Stimulated activated effector memory CD8-positive, alpha-beta T cell treated with anti-CD3 and anti-CD28 coated beads, Interleukin-12 subunit alpha, Interleukin-12 subunit beta, amount 100 ng/mL, for 72 hours (primary cell): Measurements from ENCODE around the gene AQP4.

Experiments used
- ATAC-seq: fragments of 150-1000 bp; cut with Tn5 transposase; 2 replicates; pipeline ENCODE4 v1.10.0; 2021
- DNase-seq, 2 donors: peaks; one replicate each; pipeline ENCODE4 v3.0.0; 2021 to 2022; ENCODE audit warnings: low spot score in 2 of 2
- H3K27ac Mint-ChIP-seq: one replicate; pipeline ENCODE4 v1.8.0; 2022; ENCODE audit warnings: mild to moderate bottlenecking, mixed read lengths
- H3K36me3 Mint-ChIP-seq: one replicate; pipeline ENCODE4 v1.8.0; 2022; ENCODE audit warnings: mild to moderate bottlenecking, mixed read lengths
- H3K4me1 Mint-ChIP-seq: one replicate; pipeline ENCODE4 v1.8.0; 2022; ENCODE audit warnings: mixed read lengths
- H3K4me3 Mint-ChIP-seq: one replicate; pipeline ENCODE4 v1.8.0; 2022; ENCODE audit warnings: mild to moderate bottlenecking, mixed read lengths
- H3K9me3 Mint-ChIP-seq: one replicate; pipeline ENCODE4 v1.8.0; 2022; ENCODE audit warnings: mixed read lengths

Gene AQP4

GRCh38 chr18:26863921-26864497 lies 1.5 kb downstream of the AQP4 start:
- DNase-seq (no peak), ATAC-seq (no peak)
- Mint-ChIP-seq H3K4me1 (no peaks in the 10 kb centered on the region), H3K4me3 (no peak overlapping the region), H3K27ac (no peak overlapping the region), H3K36me3 (no peaks in the 10 kb centered on the region), H3K9me3 (no peaks in the 10 kb centered on the region)

- ATAC-seq (no peak), DNase-seq (no peak)
- no peaks in the 10 kb centered on the region for H3K36me3 Mint-ChIP-seq
- no peaks in the 10 kb centered on the region for H3K4me1 Mint-ChIP-seq
- H3K9me3 Mint-ChIP-seq = no peaks in the 10 kb centered on the region
- H3K4me3 Mint-ChIP-seq = no peak overlapping the region
- no peak overlapping the region for H3K27ac Mint-ChIP-seq
These were observed 2.2 kb downstream of the AQP4 start for GRCh38 chr18:26863122-26863879.

GRCh38 chr18:26862084-26862483 lies 3.4 kb downstream of the AQP4 start:
- H3K4me3 Mint-ChIP-seq = no peak overlapping the region
- DNase-seq = no peak
- H3K9me3 Mint-ChIP-seq = no peaks in the 10 kb centered on the region
- no peaks in the 10 kb centered on the region for H3K4me1 Mint-ChIP-seq
- no peak overlapping the region for H3K27ac Mint-ChIP-seq
- H3K36me3 Mint-ChIP-seq = no peaks in the 10 kb centered on the region
- ATAC-seq = no peak

GRCh38 chr18:26854292-26854881 lies 11.1 kb downstream of the AQP4 start:
- H3K36me3 Mint-ChIP-seq = no peaks in the 10 kb centered on the region
- no peak overlapping the region for H3K27ac Mint-ChIP-seq
- DNase-seq = no peak
- H3K9me3 Mint-ChIP-seq = peaks cover 5% of the 10 kb centered on the region
- ATAC-seq = no peak
- no peaks in the 10 kb centered on the region for H3K4me1 Mint-ChIP-seq
- no peak overlapping the region for H3K4me3 Mint-ChIP-seq

- H3K36me3 Mint-ChIP-seq = no peaks in the 10 kb centered on the region
- DNase-seq (no peak), ATAC-seq (no peak)
- no peaks in the 10 kb centered on the region for H3K4me1 Mint-ChIP-seq
- H3K9me3 Mint-ChIP-seq = peaks cover 5% of the 10 kb centered on the region
- no peak overlapping the region for H3K4me3 Mint-ChIP-seq
- no peak overlapping the region for H3K27ac Mint-ChIP-seq
These were observed 12.1 kb downstream of the AQP4 start for GRCh38 chr18:26853401-26853800.

GRCh38 chr18:26843760-26844159 lies 21.7 kb downstream of the AQP4 start:
- H3K4me1 Mint-ChIP-seq = no peaks in the 10 kb centered on the region
- H3K4me3 Mint-ChIP-seq = no peak overlapping the region
- no peak overlapping the region for H3K27ac Mint-ChIP-seq
- ATAC-seq (no peak), DNase-seq (no peak)
- H3K9me3 Mint-ChIP-seq = peaks cover 12% of the 10 kb centered on the region
- no peaks in the 10 kb centered on the region for H3K36me3 Mint-ChIP-seq

GRCh38 chr18:26840965-26841364 lies 24.5 kb downstream of the AQP4 start:
- DNase-seq = no peak
- peaks cover 12% of the 10 kb centered on the region for H3K9me3 Mint-ChIP-seq
- ATAC-seq = no peak
- H3K4me3 Mint-ChIP-seq = no peak overlapping the region
- H3K36me3 Mint-ChIP-seq = no peaks in the 10 kb centered on the region
- no peaks in the 10 kb centered on the region for H3K4me1 Mint-ChIP-seq
- H3K27ac Mint-ChIP-seq = no peak overlapping the region

- no peak overlapping the region for H3K27ac Mint-ChIP-seq
- H3K36me3 Mint-ChIP-seq = no peaks in the 10 kb centered on the region
- DNase-seq (no peak), ATAC-seq (no peak)
- H3K4me1 Mint-ChIP-seq = no peaks in the 10 kb centered on the region
- no peak overlapping the region for H3K4me3 Mint-ChIP-seq
- H3K9me3 Mint-ChIP-seq = peaks cover 15% of the 10 kb centered on the region
These were observed 25.9 kb downstream of the AQP4 start for GRCh38 chr18:26839609-26840008.

- peaks cover 12% of the 10 kb centered on the region for H3K9me3 Mint-ChIP-seq
- H3K36me3 Mint-ChIP-seq = no peaks in the 10 kb centered on the region
- H3K27ac Mint-ChIP-seq = no peak overlapping the region
- no peak overlapping the region for H3K4me3 Mint-ChIP-seq
- DNase-seq = no peak
- no peaks in the 10 kb centered on the region for H3K4me1 Mint-ChIP-seq
- no peak for ATAC-seq
These were observed 33.2 kb downstream of the AQP4 start for GRCh38 chr18:26832302-26832701.

GRCh38 chr18:26827581-26827980 lies 37.9 kb downstream of the AQP4 start:
- Mint-ChIP-seq H3K4me1 (no peaks in the 10 kb centered on the region), H3K9me3 (peaks cover 7% of the 10 kb centered on the region), H3K36me3 (no peaks in the 10 kb centered on the region), H3K4me3 (no peak overlapping the region), H3K27ac (no peak overlapping the region)
- DNase-seq (no peak), ATAC-seq (no peak)

GRCh38 chr18:26826656-26827235 lies 38.8 kb downstream of the AQP4 start:
- Mint-ChIP-seq H3K36me3 (no peaks in the 10 kb centered on the region), H3K9me3 (peaks cover 7% of the 10 kb centered on the region), H3K27ac (no peak overlapping the region), H3K4me3 (no peak overlapping the region), H3K4me1 (no peaks in the 10 kb centered on the region)
- no peak for DNase-seq
- no peak for ATAC-seq

- DNase-seq (no peak), ATAC-seq (no peak)
- H3K4me3 Mint-ChIP-seq = no peak overlapping the region
- H3K9me3 Mint-ChIP-seq = peaks cover 22% of the 10 kb centered on the region
- H3K4me1 Mint-ChIP-seq = no peaks in the 10 kb centered on the region
- no peaks in the 10 kb centered on the region for H3K36me3 Mint-ChIP-seq
- H3K27ac Mint-ChIP-seq = no peak overlapping the region
These were observed 44.3 kb downstream of the AQP4 start for GRCh38 chr18:26821181-26821580.

GRCh38 chr18:26819046-26819445 lies 46.5 kb downstream of the AQP4 start:
- Mint-ChIP-seq H3K9me3 (peaks cover 24% of the 10 kb centered on the region), H3K36me3 (no peaks in the 10 kb centered on the region), H3K4me3 (no peak overlapping the region), H3K27ac (no peak overlapping the region), H3K4me1 (no peaks in the 10 kb centered on the region)
- no peak for ATAC-seq
- DNase-seq = no peak

- H3K9me3 Mint-ChIP-seq = peaks cover 25% of the 10 kb centered on the region
- no peaks in the 10 kb centered on the region for H3K36me3 Mint-ChIP-seq
- no peak for ATAC-seq
- no peak overlapping the region for H3K4me3 Mint-ChIP-seq
- H3K27ac Mint-ChIP-seq = no peak overlapping the region
- no peak for DNase-seq
- no peaks in the 10 kb centered on the region for H3K4me1 Mint-ChIP-seq
These were observed 47.0 kb downstream of the AQP4 start for GRCh38 chr18:26818461-26818860.

- DNase-seq (no peak), ATAC-seq (no peak)
- Mint-ChIP-seq H3K9me3 (peaks cover 25% of the 10 kb centered on the region), H3K4me3 (no peak overlapping the region), H3K4me1 (no peaks in the 10 kb centered on the region), H3K36me3 (no peaks in the 10 kb centered on the region), H3K27ac (no peak overlapping the region)
These were observed 52.5 kb downstream of the AQP4 start for GRCh38 chr18:26813043-26813442.

- ATAC-seq (no peak), DNase-seq (no peak)
- H3K27ac Mint-ChIP-seq = no peak overlapping the region
- H3K4me3 Mint-ChIP-seq = no peak overlapping the region
- peaks cover 21% of the 10 kb centered on the region for H3K9me3 Mint-ChIP-seq
- H3K4me1 Mint-ChIP-seq = no peaks in the 10 kb centered on the region
- H3K36me3 Mint-ChIP-seq = no peaks in the 10 kb centered on the region
These were observed 53.0 kb downstream of the AQP4 start for GRCh38 chr18:26812462-26812861.
